NCI-H1436 (cell line): ENCODE data around the gene YAF2.
"Not testable (repeated sequence)": the region's sequence is repeated elsewhere in the genome, so short reads cannot be mapped to it uniquely, and the experiment has no call there.

Experiments
- DNase-seq: peaks from one replicate; lab custom pipeline; 2025; lab: John Stamatoyannopoulos, UW

Gene YAF2

DNA sequence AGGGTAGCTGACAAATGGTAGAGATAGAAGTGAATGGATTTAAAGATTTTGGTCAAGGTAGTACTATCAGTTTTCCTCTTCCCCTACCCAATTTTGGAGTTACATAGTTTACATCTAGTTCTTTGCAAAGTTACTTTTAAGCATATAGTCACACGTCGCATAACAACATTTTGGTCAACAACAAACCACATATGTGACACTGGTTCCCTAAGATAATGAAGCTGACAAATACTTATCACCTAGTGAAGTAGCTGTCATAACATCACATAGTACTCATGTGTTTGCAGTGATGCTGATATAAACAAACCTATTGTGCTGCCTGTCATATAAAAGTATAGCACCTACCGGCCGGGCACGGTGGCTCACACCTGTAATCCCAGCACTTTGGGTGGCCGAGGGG is 45.4 kb downstream of the YAF2 start:
- no peak for DNase-seq

- no peak for DNase-seq
These were observed 45.8 kb downstream of the YAF2 start for GRCh38 chr12:42192258-42192657.

- no peak for DNase-seq
These were observed 47.7 kb downstream of the YAF2 start for GRCh38 chr12:42190376-42190775.

GRCh38 chr12:42188275-42188674 is 49.8 kb downstream of the YAF2 start:
- not testable (repeated sequence) for DNase-seq

DNA sequence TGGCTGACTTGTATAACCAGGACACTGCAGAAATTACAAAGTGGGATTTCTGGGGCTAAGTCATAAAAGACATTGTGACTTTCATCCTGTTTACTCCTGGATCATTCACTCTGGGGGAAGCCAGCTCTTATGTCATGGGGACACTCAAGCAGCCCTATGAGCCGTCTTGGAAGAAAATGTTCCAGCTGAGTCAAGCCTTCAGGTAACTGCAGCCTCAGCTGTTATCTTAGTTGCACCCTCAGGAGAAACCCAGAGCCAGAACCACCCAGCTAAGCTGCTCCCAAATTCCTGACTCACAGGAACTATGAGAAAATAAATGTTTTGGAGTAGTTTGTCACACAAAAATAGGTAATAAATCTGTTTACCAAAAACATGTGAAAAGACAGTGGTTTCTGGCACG is 50.2 kb downstream of the YAF2 start:
- DNase-seq, result no peak

- DNase-seq, result no peak
These were observed 51.3 kb downstream of the YAF2 start for GRCh38 chr12:42186793-42187192.

DNA sequence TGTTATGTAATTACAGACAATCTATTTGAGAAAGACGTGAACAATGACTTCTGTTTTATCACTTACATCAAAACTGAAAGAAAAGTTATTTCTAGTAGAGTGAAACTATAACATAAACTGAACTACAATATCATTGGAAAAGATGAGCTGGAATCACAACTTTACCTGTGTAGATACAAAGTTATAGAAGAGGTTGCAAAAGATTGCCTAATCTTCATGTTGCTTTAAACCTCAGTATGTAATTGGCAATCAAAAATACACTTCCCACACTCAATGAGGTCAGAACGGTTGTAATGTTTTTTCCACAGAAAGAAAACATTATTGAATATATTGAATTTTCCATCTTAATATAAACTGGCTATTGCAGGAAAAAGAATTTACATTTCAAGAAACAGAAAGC is 55.7 kb downstream of the YAF2 start:
- DNase-seq, result no peak

- no peak for DNase-seq
These were observed 57.0 kb downstream of the YAF2 start for GRCh38 chr12:42180990-42181596.

- no peak for DNase-seq
These were observed 59.9 kb downstream of the YAF2 start for GRCh38 chr12:42178101-42178500.

DNA sequence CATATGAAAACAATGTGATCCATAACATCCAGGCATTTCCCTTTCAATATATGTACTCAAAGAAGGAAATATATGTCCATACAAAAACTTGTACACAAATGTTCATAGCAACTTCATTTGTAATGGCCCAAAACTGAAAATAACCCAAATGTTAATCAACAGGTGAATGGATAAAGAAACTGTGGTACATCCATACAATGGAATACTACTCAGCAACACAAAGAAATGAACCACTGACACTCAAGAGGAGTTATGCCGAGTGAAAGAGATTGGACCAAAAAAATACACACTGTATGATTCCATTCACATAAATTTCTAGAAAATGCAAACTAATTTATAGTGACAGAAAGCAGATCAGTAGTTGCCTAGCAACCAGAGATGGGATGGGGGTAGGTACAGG is 63.1 kb downstream of the YAF2 start:
- DNase-seq, result no peak

GRCh38 chr12:42173961-42174521 is 64.0 kb downstream of the YAF2 start:
- no peak for DNase-seq

GRCh38 chr12:42172441-42173210 is 65.4 kb downstream of the YAF2 start:
- DNase-seq, result no peak

DNA sequence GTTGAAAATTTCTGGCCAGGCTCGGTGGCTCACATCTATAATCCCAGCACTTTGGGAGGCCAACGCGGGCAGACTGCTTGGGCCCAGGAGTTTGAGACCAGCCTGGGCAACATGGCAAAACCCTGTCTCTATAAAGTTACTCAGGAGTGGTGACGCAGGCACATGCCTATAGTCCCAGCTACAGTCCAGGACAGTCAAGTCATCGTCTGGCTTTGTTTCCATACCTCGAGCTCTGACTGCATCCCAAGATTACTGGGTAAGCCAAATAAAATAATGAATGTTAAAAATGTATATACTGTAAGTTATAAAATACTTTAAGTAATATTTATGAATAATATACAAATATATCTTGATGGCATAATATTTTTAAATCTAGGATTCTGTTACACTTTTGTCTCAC is 70.3 kb downstream of the YAF2 start:
- DNase-seq, result no peak

DNA sequence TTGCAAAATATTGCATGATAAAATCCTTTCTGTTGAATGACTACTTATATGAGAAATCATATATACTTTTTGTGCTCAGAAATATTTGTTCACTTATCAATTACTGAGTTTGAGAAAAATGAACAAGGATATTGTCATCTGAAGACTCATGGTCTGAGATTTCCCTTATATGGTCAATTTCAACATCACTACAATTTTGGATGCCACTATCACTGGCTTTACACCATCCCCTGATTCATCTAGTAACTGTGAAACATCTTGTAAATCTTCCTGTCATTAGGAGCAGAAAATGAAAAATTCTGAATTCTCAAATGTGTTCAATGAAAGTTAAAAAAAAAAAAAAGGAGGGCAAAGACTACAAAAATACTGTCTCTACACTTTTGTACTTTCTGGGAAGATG is 71.5 kb downstream of the YAF2 start:
- no peak for DNase-seq

GRCh38 chr12:42163913-42164312 is 74.1 kb downstream of the YAF2 start:
- DNase-seq, result no peak

GRCh38 chr12:42162965-42163364 is 75.1 kb downstream of the YAF2 start:
- no peak for DNase-seq

GRCh38 chr12:42162193-42162592 is 75.9 kb downstream of the YAF2 start:
- no peak for DNase-seq

GRCh38 chr12:42161529-42161928 is 76.5 kb downstream of the YAF2 start:
- no peak for DNase-seq

DNA sequence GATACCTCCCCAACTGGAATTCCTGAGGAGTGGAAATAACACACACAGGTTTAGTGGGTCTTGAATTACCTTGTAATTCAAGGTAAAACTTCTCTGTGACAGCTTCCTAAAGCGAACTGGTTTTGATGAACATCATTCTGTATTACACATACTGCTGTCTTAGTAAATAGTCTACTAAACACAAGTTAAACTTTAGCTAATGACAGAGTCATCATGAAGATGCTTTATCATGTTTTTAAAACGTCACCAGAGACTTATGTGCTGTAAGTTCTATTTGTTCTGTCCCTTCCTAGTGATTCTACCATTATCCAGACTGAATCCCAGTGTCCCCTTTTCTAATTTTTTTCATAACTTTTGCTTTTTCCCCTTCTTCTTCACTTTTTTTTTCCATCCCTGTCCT is 81.8 kb downstream of the YAF2 start:
- DNase-seq, result no peak

GRCh38 chr12:42145552-42146215 is 92.4 kb downstream of the YAF2 start:
- DNase-seq, result no peak

DNA sequence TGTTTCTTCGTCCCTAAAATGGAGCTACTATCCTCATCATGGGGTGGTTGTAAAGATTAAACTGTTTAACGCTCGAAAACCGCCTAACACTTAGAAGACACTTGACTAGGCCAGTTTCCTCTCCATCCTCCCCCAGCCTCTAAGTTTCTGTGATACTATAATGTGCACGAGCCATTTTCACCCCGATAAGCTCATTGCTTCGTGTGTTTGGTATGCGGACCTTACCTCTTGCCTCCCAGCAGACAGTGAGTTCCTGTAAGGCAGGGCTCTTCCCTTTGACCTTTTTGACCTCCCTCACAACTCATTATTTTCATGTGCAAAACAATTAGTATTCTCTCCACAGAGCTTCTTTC is 92.9 kb downstream of the YAF2 start:
- no peak for DNase-seq

GRCh38 chr12:42144408-42145196 is 93.4 kb downstream of the YAF2 start, which contains the start of gene GXYLT1:
Gene GXYLT1 (minus strand): TSS chr12:42144874. CDS start chr12:42144646, 228 bp downstream.
- peak; percentile 81 for DNase-seq

GRCh38 chr12:42144158-42144407 is 94.0 kb downstream of the YAF2 start:
- no peak for DNase-seq
